HEK293 (cell line): ENCODE measurements around the gene BSCL2.

Source experiments
- GLIS1 ChIP-seq: fragments of 450-650 bp; formaldehyde crosslinking; IDR thresholded peaks from 2 replicates; pipeline ENCODE4 v1.5.1; 2016; ENCODE audit warnings: missing biosample characterization, missing genetic modification characterization
- OSR2 ChIP-seq: fragments of 450-650 bp; formaldehyde crosslinking; IDR thresholded peaks from 2 replicates; pipeline ENCODE4 v1.5.1; 2016; ENCODE audit warnings: missing biosample characterization, missing genetic modification characterization
- REPIN1 ChIP-seq: fragments of 450-650 bp; formaldehyde crosslinking; IDR thresholded peaks from 2 replicates; pipeline ENCODE4 v1.5.1; 2017; ENCODE audit warnings: missing biosample characterization, missing genetic modification characterization, low read depth
- SCRT1 ChIP-seq: fragments of 450-650 bp; formaldehyde crosslinking; IDR thresholded peaks from 2 replicates; pipeline ENCODE4 v1.5.1; 2016; ENCODE audit warnings: missing biosample characterization, missing genetic modification characterization, borderline replicate concordance
- ZBTB20 ChIP-seq: fragments of 450-650 bp; formaldehyde crosslinking; IDR thresholded peaks from 2 replicates; pipeline ENCODE4 v1.5.1; 2016; ENCODE audit warnings: missing biosample characterization, missing genetic modification characterization
- ZBTB8A ChIP-seq: fragments of 450-650 bp; formaldehyde crosslinking; IDR thresholded peaks from 2 replicates; pipeline ENCODE4 v1.5.1; 2016; ENCODE audit warnings: missing biosample characterization, missing genetic modification characterization
- ZFP37 ChIP-seq: fragments of 450-650 bp; formaldehyde crosslinking; IDR thresholded peaks from 2 replicates; pipeline ENCODE4 v1.5.1; 2016; ENCODE audit warnings: missing biosample characterization, missing genetic modification characterization
- ZFP69B ChIP-seq: fragments of 450-650 bp; formaldehyde crosslinking; IDR thresholded peaks from 2 replicates; pipeline ENCODE4 v1.5.1; 2016; ENCODE audit warnings: missing biosample characterization, missing genetic modification characterization
- ZIC2 ChIP-seq: fragments of 450-650 bp; formaldehyde crosslinking; IDR thresholded peaks from 2 replicates; pipeline ENCODE4 v1.5.1; 2016; ENCODE audit warnings: missing biosample characterization, missing genetic modification characterization
- ZNF214 ChIP-seq: fragments of 450-650 bp; formaldehyde crosslinking; IDR thresholded peaks from 2 replicates; pipeline ENCODE4 v1.5.1; 2017; ENCODE audit warnings: missing biosample characterization, mild to moderate bottlenecking, missing genetic modification characterization, borderline replicate concordance
- ZNF248 ChIP-seq: fragments of 450-650 bp; formaldehyde crosslinking; IDR thresholded peaks from 2 replicates; pipeline ENCODE4 v1.5.1; 2017; ENCODE audit warnings: missing biosample characterization, missing genetic modification characterization
- ZNF324 ChIP-seq: fragments of 450-650 bp; formaldehyde crosslinking; IDR thresholded peaks from 2 replicates; pipeline ENCODE4 v1.5.1; 2016; ENCODE audit warnings: missing biosample characterization, missing genetic modification characterization
- ZNF335 ChIP-seq: fragments of 450-650 bp; formaldehyde crosslinking; conservative IDR thresholded peaks from 2 replicates; pipeline ENCODE4 v1.5.1; 2016; ENCODE audit warnings: missing biosample characterization, missing genetic modification characterization
- ZNF416 ChIP-seq: fragments of 450-650 bp; formaldehyde crosslinking; IDR thresholded peaks from 2 replicates; pipeline ENCODE4 v1.5.1; 2016; ENCODE audit warnings: missing biosample characterization, missing genetic modification characterization
- ZNF473 ChIP-seq: fragments of 450-650 bp; formaldehyde crosslinking; IDR thresholded peaks from 2 replicates; pipeline ENCODE4 v1.5.1; 2017; ENCODE audit warnings: missing biosample characterization, missing genetic modification characterization
- ZNF707 ChIP-seq: fragments of 450-650 bp; formaldehyde crosslinking; IDR thresholded peaks from 2 replicates; pipeline ENCODE4 v1.5.1; 2016; ENCODE audit warnings: missing biosample characterization, missing genetic modification characterization
- ZXDB ChIP-seq: fragments of 450-650 bp; formaldehyde crosslinking; IDR thresholded peaks from 2 replicates; pipeline ENCODE4 v1.5.1; 2016; ENCODE audit warnings: missing biosample characterization, missing genetic modification characterization
- TF ChIP-seq, protein P1 (sequence below): fragments of 450-650 bp; IDR thresholded peaks from 2 replicates; pipeline ENCODE4 v1.5.1; 2018; ENCODE audit warnings: missing biosample characterization, mild to moderate bottlenecking, missing genetic modification characterization
- TF ChIP-seq, protein P2 (sequence below): fragments of 450-650 bp; formaldehyde crosslinking; IDR thresholded peaks from 2 replicates; pipeline ENCODE4 v1.5.1; 2017; ENCODE audit warnings: missing biosample characterization, missing genetic modification characterization
- TF ChIP-seq, protein P3 (sequence below): fragments of 450-650 bp; formaldehyde crosslinking; conservative IDR thresholded peaks from 2 replicates; pipeline ENCODE4 v1.5.1; 2016; ENCODE audit warnings: low read depth, missing biosample characterization, missing genetic modification characterization
- TF ChIP-seq, protein P4 (sequence below): fragments of 450-650 bp; formaldehyde crosslinking; IDR thresholded peaks from 2 replicates; pipeline ENCODE4 v1.5.1; 2016; ENCODE audit warnings: missing biosample characterization, missing genetic modification characterization
- TF ChIP-seq, protein P5 (sequence below): fragments of 450-650 bp; formaldehyde crosslinking; IDR thresholded peaks from 2 replicates; pipeline ENCODE4 v1.5.1; 2016; ENCODE audit warnings: missing biosample characterization, missing genetic modification characterization
- TF ChIP-seq, protein P6 (sequence below): fragments of 450-650 bp; formaldehyde crosslinking; IDR thresholded peaks from 2 replicates; pipeline ENCODE4 v1.5.1; 2016; ENCODE audit warnings: missing biosample characterization, missing genetic modification characterization
- TF ChIP-seq, protein P7 (sequence below): fragments of 450-650 bp; formaldehyde crosslinking; conservative IDR thresholded peaks from 2 replicates; pipeline ENCODE4 v1.5.1; 2016; ENCODE audit warnings: low read depth, missing biosample characterization, missing genetic modification characterization

BSCL2 gene

GRCh38 chr11:62671608-62672389 lies 35.4 kb downstream of the BSCL2 start, which contains the start of the genes LBHD1 and UQCC3 (continued):
- TF ChIP-seq, protein P1, sequence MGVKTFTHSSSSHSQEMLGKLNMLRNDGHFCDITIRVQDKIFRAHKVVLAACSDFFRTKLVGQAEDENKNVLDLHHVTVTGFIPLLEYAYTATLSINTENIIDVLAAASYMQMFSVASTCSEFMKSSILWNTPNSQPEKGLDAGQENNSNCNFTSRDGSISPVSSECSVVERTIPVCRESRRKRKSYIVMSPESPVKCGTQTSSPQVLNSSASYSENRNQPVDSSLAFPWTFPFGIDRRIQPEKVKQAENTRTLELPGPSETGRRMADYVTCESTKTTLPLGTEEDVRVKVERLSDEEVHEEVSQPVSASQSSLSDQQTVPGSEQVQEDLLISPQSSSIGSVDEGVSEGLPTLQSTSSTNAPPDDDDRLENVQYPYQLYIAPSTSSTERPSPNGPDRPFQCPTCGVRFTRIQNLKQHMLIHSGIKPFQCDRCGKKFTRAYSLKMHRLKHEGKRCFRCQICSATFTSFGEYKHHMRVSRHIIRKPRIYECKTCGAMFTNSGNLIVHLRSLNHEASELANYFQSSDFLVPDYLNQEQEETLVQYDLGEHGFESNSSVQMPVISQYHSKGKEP (tag by site-specific recombination): no peak
- no peak for TF ChIP-seq ZNF214 (tag by site-specific recombination)
- TF ChIP-seq, protein P2, sequence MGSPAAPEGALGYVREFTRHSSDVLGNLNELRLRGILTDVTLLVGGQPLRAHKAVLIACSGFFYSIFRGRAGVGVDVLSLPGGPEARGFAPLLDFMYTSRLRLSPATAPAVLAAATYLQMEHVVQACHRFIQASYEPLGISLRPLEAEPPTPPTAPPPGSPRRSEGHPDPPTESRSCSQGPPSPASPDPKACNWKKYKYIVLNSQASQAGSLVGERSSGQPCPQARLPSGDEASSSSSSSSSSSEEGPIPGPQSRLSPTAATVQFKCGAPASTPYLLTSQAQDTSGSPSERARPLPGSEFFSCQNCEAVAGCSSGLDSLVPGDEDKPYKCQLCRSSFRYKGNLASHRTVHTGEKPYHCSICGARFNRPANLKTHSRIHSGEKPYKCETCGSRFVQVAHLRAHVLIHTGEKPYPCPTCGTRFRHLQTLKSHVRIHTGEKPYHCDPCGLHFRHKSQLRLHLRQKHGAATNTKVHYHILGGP (tag by site-specific recombination): peak; percentile 53; the same call in 1 of the 2 replicates
- TF ChIP-seq, protein P3, sequence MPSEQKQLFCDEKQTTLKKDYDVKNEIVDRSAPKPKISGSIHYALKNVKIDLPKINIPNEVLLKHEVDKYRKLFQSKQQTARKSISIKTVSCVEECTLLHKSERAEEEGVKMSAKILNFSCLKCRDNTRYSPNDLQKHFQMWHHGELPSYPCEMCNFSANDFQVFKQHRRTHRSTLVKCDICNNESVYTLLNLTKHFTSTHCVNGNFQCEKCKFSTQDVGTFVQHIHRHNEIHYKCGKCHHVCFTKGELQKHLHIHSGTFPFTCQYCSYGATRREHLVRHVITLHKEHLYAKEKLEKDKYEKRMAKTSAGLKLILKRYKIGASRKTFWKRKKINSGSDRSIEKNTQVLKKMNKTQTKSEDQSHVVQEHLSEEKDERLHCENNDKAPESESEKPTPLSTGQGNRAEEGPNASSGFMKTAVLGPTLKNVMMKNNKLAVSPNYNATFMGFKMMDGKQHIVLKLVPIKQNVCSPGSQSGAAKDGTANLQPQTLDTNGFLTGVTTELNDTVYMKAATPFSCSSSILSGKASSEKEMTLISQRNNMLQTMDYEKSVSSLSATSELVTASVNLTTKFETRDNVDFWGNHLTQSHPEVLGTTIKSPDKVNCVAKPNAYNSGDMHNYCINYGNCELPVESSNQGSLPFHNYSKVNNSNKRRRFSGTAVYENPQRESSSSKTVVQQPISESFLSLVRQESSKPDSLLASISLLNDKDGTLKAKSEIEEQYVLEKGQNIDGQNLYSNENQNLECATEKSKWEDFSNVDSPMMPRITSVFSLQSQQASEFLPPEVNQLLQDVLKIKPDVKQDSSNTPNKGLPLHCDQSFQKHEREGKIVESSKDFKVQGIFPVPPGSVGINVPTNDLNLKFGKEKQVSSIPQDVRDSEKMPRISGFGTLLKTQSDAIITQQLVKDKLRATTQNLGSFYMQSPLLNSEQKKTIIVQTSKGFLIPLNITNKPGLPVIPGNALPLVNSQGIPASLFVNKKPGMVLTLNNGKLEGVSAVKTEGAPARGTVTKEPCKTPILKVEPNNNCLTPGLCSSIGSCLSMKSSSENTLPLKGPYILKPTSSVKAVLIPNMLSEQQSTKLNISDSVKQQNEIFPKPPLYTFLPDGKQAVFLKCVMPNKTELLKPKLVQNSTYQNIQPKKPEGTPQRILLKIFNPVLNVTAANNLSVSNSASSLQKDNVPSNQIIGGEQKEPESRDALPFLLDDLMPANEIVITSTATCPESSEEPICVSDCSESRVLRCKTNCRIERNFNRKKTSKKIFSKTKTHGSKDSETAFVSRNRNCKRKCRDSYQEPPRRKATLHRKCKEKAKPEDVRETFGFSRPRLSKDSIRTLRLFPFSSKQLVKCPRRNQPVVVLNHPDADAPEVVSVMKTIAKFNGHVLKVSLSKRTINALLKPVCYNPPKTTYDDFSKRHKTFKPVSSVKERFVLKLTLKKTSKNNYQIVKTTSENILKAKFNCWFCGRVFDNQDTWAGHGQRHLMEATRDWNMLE: 0 out of 2 replicates have a peak, but pooled peaks have one; percentile 33
- peak; percentile 86 for TF ChIP-seq ZXDB (tag by site-specific recombination)
- TF ChIP-seq GLIS1 (tag by site-specific recombination): peak; percentile 41; the same call in 1 of the 2 replicates
- peak; percentile 70 for TF ChIP-seq ZBTB20 (tag by site-specific recombination)
- TF ChIP-seq SCRT1 (tag by site-specific recombination): peak; percentile 98
- TF ChIP-seq ZBTB8A (tag by site-specific recombination): peak; percentile 56
- TF ChIP-seq ZFP69B (tag by site-specific recombination): peak; percentile 77; the same call in 1 of the 2 replicates
- TF ChIP-seq REPIN1 (tag by site-specific recombination): no peak
- TF ChIP-seq, protein P4, sequence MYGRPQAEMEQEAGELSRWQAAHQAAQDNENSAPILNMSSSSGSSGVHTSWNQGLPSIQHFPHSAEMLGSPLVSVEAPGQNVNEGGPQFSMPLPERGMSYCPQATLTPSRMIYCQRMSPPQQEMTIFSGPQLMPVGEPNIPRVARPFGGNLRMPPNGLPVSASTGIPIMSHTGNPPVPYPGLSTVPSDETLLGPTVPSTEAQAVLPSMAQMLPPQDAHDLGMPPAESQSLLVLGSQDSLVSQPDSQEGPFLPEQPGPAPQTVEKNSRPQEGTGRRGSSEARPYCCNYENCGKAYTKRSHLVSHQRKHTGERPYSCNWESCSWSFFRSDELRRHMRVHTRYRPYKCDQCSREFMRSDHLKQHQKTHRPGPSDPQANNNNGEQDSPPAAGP (tag by site-specific recombination): peak; percentile 13; the same call in 1 of the 2 replicates
- no peak for TF ChIP-seq ZNF473 (tag by site-specific recombination)
- no peak for TF ChIP-seq ZNF416 (tag by site-specific recombination)
- no peak for TF ChIP-seq ZNF248 (tag by site-specific recombination)
- no peak for TF ChIP-seq ZNF707 (tag by site-specific recombination)
- peak; percentile 39; the same call in 1 of the 2 replicates for TF ChIP-seq OSR2 (tag by site-specific recombination)
- TF ChIP-seq, protein P5, sequence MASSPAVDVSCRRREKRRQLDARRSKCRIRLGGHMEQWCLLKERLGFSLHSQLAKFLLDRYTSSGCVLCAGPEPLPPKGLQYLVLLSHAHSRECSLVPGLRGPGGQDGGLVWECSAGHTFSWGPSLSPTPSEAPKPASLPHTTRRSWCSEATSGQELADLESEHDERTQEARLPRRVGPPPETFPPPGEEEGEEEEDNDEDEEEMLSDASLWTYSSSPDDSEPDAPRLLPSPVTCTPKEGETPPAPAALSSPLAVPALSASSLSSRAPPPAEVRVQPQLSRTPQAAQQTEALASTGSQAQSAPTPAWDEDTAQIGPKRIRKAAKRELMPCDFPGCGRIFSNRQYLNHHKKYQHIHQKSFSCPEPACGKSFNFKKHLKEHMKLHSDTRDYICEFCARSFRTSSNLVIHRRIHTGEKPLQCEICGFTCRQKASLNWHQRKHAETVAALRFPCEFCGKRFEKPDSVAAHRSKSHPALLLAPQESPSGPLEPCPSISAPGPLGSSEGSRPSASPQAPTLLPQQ: peak; percentile 88
- TF ChIP-seq, protein P6, sequence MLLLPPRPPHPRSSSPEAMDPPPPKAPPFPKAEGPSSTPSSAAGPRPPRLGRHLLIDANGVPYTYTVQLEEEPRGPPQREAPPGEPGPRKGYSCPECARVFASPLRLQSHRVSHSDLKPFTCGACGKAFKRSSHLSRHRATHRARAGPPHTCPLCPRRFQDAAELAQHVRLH (tag by site-specific recombination): peak; percentile 95
- peak; percentile 52; the same call in 1 of the 2 replicates for TF ChIP-seq ZNF324 (tag by site-specific recombination)
- TF ChIP-seq, protein P7, sequence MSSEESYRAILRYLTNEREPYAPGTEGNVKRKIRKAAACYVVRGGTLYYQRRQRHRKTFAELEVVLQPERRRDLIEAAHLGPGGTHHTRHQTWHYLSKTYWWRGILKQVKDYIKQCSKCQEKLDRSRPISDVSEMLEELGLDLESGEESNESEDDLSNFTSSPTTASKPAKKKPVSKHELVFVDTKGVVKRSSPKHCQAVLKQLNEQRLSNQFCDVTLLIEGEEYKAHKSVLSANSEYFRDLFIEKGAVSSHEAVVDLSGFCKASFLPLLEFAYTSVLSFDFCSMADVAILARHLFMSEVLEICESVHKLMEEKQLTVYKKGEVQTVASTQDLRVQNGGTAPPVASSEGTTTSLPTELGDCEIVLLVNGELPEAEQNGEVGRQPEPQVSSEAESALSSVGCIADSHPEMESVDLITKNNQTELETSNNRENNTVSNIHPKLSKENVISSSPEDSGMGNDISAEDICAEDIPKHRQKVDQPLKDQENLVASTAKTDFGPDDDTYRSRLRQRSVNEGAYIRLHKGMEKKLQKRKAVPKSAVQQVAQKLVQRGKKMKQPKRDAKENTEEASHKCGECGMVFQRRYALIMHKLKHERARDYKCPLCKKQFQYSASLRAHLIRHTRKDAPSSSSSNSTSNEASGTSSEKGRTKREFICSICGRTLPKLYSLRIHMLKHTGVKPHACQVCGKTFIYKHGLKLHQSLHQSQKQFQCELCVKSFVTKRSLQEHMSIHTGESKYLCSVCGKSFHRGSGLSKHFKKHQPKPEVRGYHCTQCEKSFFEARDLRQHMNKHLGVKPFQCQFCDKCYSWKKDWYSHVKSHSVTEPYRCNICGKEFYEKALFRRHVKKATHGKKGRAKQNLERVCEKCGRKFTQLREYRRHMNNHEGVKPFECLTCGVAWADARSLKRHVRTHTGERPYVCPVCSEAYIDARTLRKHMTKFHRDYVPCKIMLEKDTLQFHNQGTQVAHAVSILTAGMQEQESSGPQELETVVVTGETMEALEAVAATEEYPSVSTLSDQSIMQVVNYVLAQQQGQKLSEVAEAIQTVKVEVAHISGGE: peak; percentile 71
- TF ChIP-seq ZIC2: peak; percentile 74
- TF ChIP-seq ZFP37: peak; percentile 26; the same call in 1 of the 2 replicates
- peak; percentile 93 for TF ChIP-seq ZNF335 (tag by site-specific recombination)
